CD8-positive, alpha-beta memory T cell (primary cell): Measurements from ENCODE around the gene NSMCE1. TPM values are rescaled to one million over a fixed set of nuclear protein-coding genes. Genes with fewer than 3 reads are reported as not detected.

Experiments used
- CTCF ChIA-PET: fragments of 350-600 bp; sonication (Branson Sonifier 250); formaldehyde crosslinking; loops from one replicate; lab custom pipeline; 2021; ENCODE audit warnings: antibody characterized with exemption; lab: Charles Lee
- POLR2A ChIA-PET: fragments of 350-600 bp; sonication (Branson Sonifier 250); formaldehyde crosslinking; loops from one replicate; lab custom pipeline; 2021; ENCODE audit warnings: antibody characterized with exemption; lab: Charles Lee
- DNase-seq, 5 donors: peaks; one replicate each; pipeline versions ENCODE4 v3.0.0 to v3.0.0-alpha.2; 2020 to 2022; ENCODE audit warnings: mixed read lengths in 1 of 5
- H3K27ac ChIP-seq: one replicate; pipeline ENCODE4 v1.7.0; 2013; ENCODE audit warnings: low read depth, mild to moderate bottlenecking, low read length, moderate library complexity
- H3K27me3 ChIP-seq: 2 replicates; pipeline ENCODE4 v1.7.0; 2013; ENCODE audit warnings: low read length, mild to moderate bottlenecking; ENCODE audit not compliant: insufficient read depth, poor library complexity, severe bottlenecking
- H3K36me3 ChIP-seq: 2 replicates; pipeline ENCODE4 v1.7.0; 2013; ENCODE audit warnings: mild to moderate bottlenecking, low read length, moderate library complexity; ENCODE audit not compliant: insufficient read depth
- H3K4me1 ChIP-seq: 2 replicates; pipeline ENCODE4 v1.7.0; 2013; ENCODE audit warnings: mild to moderate bottlenecking, low read length, moderate library complexity; ENCODE audit not compliant: insufficient read depth
- H3K4me3 ChIP-seq: 2 replicates; pipeline ENCODE4 v1.7.0; 2013; ENCODE audit warnings: mild to moderate bottlenecking, low read length
- H3K9me3 ChIP-seq: 2 replicates; pipeline ENCODE4 v1.7.0; 2013; ENCODE audit warnings: mild to moderate bottlenecking, low read length
- H3K27ac Mint-ChIP-seq, 8 donors: one replicate each; pipeline ENCODE4 v1.8.0; 2020 to 2021; ENCODE audit warnings: mixed read lengths in 8 of 8, mild to moderate bottlenecking in 6 of 8, inconsistent platforms in 3 of 8, moderate library complexity in 3 of 8
- H3K27me3 Mint-ChIP-seq, 2 donors: one replicate each; pipeline ENCODE4 v1.8.0; 2020 to 2021; ENCODE audit warnings: mixed read lengths in 2 of 2, mild to moderate bottlenecking in 1 of 2, moderate library complexity in 1 of 2
- H3K36me3 Mint-ChIP-seq, 3 donors: one replicate each; pipeline ENCODE4 v1.8.0; 2020 to 2021; ENCODE audit warnings: mixed read lengths in 3 of 3, inconsistent platforms in 1 of 3, mild to moderate bottlenecking in 1 of 3
- H3K4me1 Mint-ChIP-seq, 3 donors: one replicate each; pipeline ENCODE4 v1.8.0; 2020 to 2021; ENCODE audit warnings: mixed read lengths in 3 of 3, inconsistent platforms in 1 of 3, mild to moderate bottlenecking in 1 of 3
- H3K4me3 Mint-ChIP-seq, 7 donors: one replicate each; pipeline ENCODE4 v1.8.0; 2020 to 2021; ENCODE audit warnings: mixed read lengths in 7 of 7, mild to moderate bottlenecking in 6 of 7, moderate library complexity in 4 of 7, inconsistent platforms in 2 of 7
- H3K9me3 Mint-ChIP-seq, 5 donors: one replicate each; pipeline ENCODE4 v1.8.0; 2020 to 2022; ENCODE audit warnings: mixed read lengths in 5 of 5, mild to moderate bottlenecking in 3 of 5, moderate library complexity in 2 of 5, inconsistent platforms in 1 of 5
- polyA plus RNA-seq: library from polyadenylated mRNA; unstranded; fragments of 300-500 nt; fragmentation: Illumina TruSeq; gene quantifications from one replicate; pipeline ENCODE4 v1.2.3, GENCODE V29; 2021
- total RNA-seq, 2 experiments: library from RNA; stranded (reverse); gene quantifications; one replicate each; pipeline ENCODE4 v1.2.3, GENCODE V29; 2021

NSMCE1 gene
- total and polyA plus RNA-seq, 3 experiments from 2014 or later = 103 to 132 (median 114) TPM

GRCh38 chr16:27235055-27235937, 33.3 kb downstream of the NSMCE1 start:
- H3K27ac Mint-ChIP-seq = peak overlapping the region; percentile 97 to 100 (median 99)
- CTCF ChIA-PET = interaction anchor here (0.7 to 4.8 kb wide), 38 partner anchors 9 to 228 kb away, joined by 3 to 66 read pairs (median 8); partner anchors contain the start of genes IL21R and KDM8
- H3K9me3 Mint-ChIP-seq = no peaks in the 10 kb centered on the region
- DNase-seq = peak; percentile 85 to 97 (median 96)
- peaks cover 3 to 22% (median 4%) of the 10 kb centered on the region in 3 donors for H3K36me3 Mint-ChIP-seq
- no peaks in the 10 kb centered on the region for H3K27me3 ChIP-seq
- H3K4me3 Mint-ChIP-seq = peak overlapping the region; percentile 49 to 90 (median 81)
- peaks cover 0 to 4% of the 10 kb centered on the region in 2 donors for H3K27me3 Mint-ChIP-seq
- peak overlapping the region; percentile 83 for H3K27ac ChIP-seq
- H3K4me1 Mint-ChIP-seq = peaks cover 88 to 100% (median 95%) of the 10 kb centered on the region in 3 donors
- no peaks in the 10 kb centered on the region for H3K9me3 ChIP-seq
- H3K4me1 ChIP-seq = peaks cover 97% of the 10 kb centered on the region
- H3K4me3 ChIP-seq = peak overlapping the region; percentile 17
- POLR2A ChIA-PET = interaction anchor here (0.6 to 5.0 kb wide), 16 partner anchors 32 to 229 kb away, joined by 3 to 56 read pairs (median 4); partner anchors contain the start of genes IL21R, KDM8 and NSMCE1
- peaks cover 3% of the 10 kb centered on the region for H3K36me3 ChIP-seq

DNA sequence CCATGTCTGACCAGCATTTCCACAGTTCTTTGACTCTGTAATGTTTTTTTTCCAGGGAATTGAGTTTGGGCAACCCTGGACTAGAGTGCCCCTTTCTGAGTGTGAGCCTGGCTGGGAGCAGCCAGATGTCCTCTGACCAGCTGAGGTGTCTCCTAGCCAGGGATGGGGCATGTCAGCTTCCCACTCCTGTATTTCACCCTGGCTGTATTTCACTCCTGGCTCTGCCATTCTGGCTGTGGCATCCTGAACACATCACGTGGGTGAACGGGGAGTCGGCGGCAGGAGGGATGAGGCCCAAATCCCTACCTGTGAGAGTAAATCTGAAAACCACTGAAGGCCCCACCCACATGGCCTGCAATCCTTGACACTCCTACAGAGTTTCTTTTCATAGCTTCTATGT, 34.0 kb downstream of the NSMCE1 start:
- peak in 1 of 5 donors; percentile 42 for DNase-seq
- Mint-ChIP-seq H3K36me3 (peaks cover 3 to 21% (median 4%) of the 10 kb centered on the region in 3 donors), H3K27ac (peak overlapping the region; percentile 97 to 100 (median 99)), H3K27me3 (peaks cover 0 to 4% of the 10 kb centered on the region in 2 donors), H3K4me3 (peak overlapping the region; percentile 49 to 90 (median 81)), H3K9me3 (no peaks in the 10 kb centered on the region), H3K4me1 (peaks cover 85 to 100% (median 89%) of the 10 kb centered on the region in 3 donors)
- CTCF ChIA-PET = interaction anchor here (0.9 to 4.8 kb wide), 33 partner anchors 9 to 229 kb away, joined by 3 to 66 read pairs (median 8); partner anchors contain the start of genes IL21R and KDM8
- Histone ChIP-seq H3K4me3 (peak overlapping the region; percentile 17), H3K27me3 (no peaks in the 10 kb centered on the region), H3K27ac (peak overlapping the region; percentile 83), H3K4me1 (peaks cover 99% of the 10 kb centered on the region), H3K36me3 (peaks cover 3% of the 10 kb centered on the region), H3K9me3 (no peaks in the 10 kb centered on the region)
- POLR2A ChIA-PET = interaction anchor here (0.6 to 5.0 kb wide), 15 partner anchors 31 to 229 kb away, joined by 3 to 56 read pairs (median 4); partner anchors contain the start of genes IL21R, KDM8 and NSMCE1

GRCh38 chr16:27234171-27234570, 34.4 kb downstream of the NSMCE1 start:
- Mint-ChIP-seq H3K36me3 (peaks cover 3 to 21% (median 4%) of the 10 kb centered on the region in 3 donors), H3K4me1 (peaks cover 86 to 98% (median 87%) of the 10 kb centered on the region in 3 donors)
- CTCF ChIA-PET = interaction anchor here (0.9 to 4.8 kb wide), 30 partner anchors 9 to 229 kb away, joined by 3 to 66 read pairs (median 8); partner anchors contain the start of genes IL21R and KDM8

GRCh38 chr16:27233731-27234130, 34.8 kb downstream of the NSMCE1 start:
- H3K36me3 ChIP-seq = peaks cover 3% of the 10 kb centered on the region
- no peaks in the 10 kb centered on the region for H3K9me3 Mint-ChIP-seq
- peak overlapping the region in 6 of 7 donors; percentile 23 to 79 (median 60) for H3K4me3 Mint-ChIP-seq
- H3K4me3 ChIP-seq = peak overlapping the region; percentile 17
- POLR2A ChIA-PET = interaction anchor here (0.6 to 5.0 kb wide), 4 partner anchors 30 to 217 kb away, joined by 3 to 56 read pairs (median 12); partner anchors contain the start of gene KDM8
- peak in 1 of 5 donors; percentile 27 for DNase-seq
- peaks cover 95% of the 10 kb centered on the region for H3K4me1 ChIP-seq
- peak overlapping the region; percentile 97 to 100 (median 99) for H3K27ac Mint-ChIP-seq
- H3K27ac ChIP-seq = no peak overlapping the region
- peaks cover 3 to 22% (median 4%) of the 10 kb centered on the region in 3 donors for H3K36me3 Mint-ChIP-seq
- H3K4me1 Mint-ChIP-seq = peaks cover 83 to 98% (median 88%) of the 10 kb centered on the region in 3 donors
- CTCF ChIA-PET = interaction anchor here (1.0 to 4.8 kb wide), 20 partner anchors 8 to 229 kb away, joined by 3 to 66 read pairs (median 14); partner anchors contain the start of genes IL21R and KDM8
- H3K9me3 ChIP-seq = no peaks in the 10 kb centered on the region
- H3K27me3 Mint-ChIP-seq = peaks cover 0 to 4% of the 10 kb centered on the region in 2 donors
- H3K27me3 ChIP-seq = no peaks in the 10 kb centered on the region

More at GRCh38 chr16:27234171-27234570, 34.4 kb downstream of the NSMCE1 start:
- peak overlapping the region in 6 of 7 donors; percentile 13 to 79 (median 60) for H3K4me3 Mint-ChIP-seq
- no peaks in the 10 kb centered on the region for H3K9me3 ChIP-seq
- no peaks in the 10 kb centered on the region for H3K27me3 ChIP-seq
- peak overlapping the region; percentile 97 to 100 (median 99) for H3K27ac Mint-ChIP-seq
- H3K4me1 ChIP-seq = peaks cover 98% of the 10 kb centered on the region
- DNase-seq = peak in 1 of 5 donors; percentile 25
- POLR2A ChIA-PET = interaction anchor here (1.2 to 5.0 kb wide), 5 partner anchors 31 to 216 kb away, joined by 4 to 56 read pairs (median 16); partner anchors contain the start of genes IL21R, KDM8 and NSMCE1
- H3K36me3 ChIP-seq = peaks cover 3% of the 10 kb centered on the region
- peak overlapping the region; percentile 17 for H3K4me3 ChIP-seq
- H3K27me3 Mint-ChIP-seq = peaks cover 0 to 4% of the 10 kb centered on the region in 2 donors
- H3K27ac ChIP-seq = peak overlapping the region; percentile 83
- no peaks in the 10 kb centered on the region for H3K9me3 Mint-ChIP-seq

- Histone ChIP-seq H3K27ac (no peak overlapping the region), H3K4me3 (no peak overlapping the region), H3K4me1 (peaks cover 88% of the 10 kb centered on the region), H3K36me3 (peaks cover 3% of the 10 kb centered on the region), H3K9me3 (no peaks in the 10 kb centered on the region), H3K27me3 (no peaks in the 10 kb centered on the region)
- ChIA-PET POLR2A (interaction anchor here (0.6 kb wide), 1 partner anchor 60 kb away, joined by 3 read pairs; no protein-coding TSS in a partner anchor), CTCF (interaction anchor here (2.6 to 4.8 kb wide), 11 partner anchors 8 to 230 kb away, joined by 8 to 66 read pairs (median 23); no protein-coding TSS in a partner anchor)
- peak overlapping the region in 6 of 7 donors; percentile 19 to 80 (median 64) for H3K4me3 Mint-ChIP-seq
- peak in 1 of 5 donors; percentile 48 for DNase-seq
- H3K27me3 Mint-ChIP-seq = peaks cover 0 to 4% of the 10 kb centered on the region in 2 donors
- peak overlapping the region; percentile 97 to 100 (median 99) for H3K27ac Mint-ChIP-seq
- peaks cover 77 to 93% (median 81%) of the 10 kb centered on the region in 3 donors for H3K4me1 Mint-ChIP-seq
- H3K36me3 Mint-ChIP-seq = peaks cover 3 to 22% (median 4%) of the 10 kb centered on the region in 3 donors
- H3K9me3 Mint-ChIP-seq = no peaks in the 10 kb centered on the region
Measured at GRCh38 chr16:27232901-27233625, 35.5 kb downstream of the NSMCE1 start.

DNA sequence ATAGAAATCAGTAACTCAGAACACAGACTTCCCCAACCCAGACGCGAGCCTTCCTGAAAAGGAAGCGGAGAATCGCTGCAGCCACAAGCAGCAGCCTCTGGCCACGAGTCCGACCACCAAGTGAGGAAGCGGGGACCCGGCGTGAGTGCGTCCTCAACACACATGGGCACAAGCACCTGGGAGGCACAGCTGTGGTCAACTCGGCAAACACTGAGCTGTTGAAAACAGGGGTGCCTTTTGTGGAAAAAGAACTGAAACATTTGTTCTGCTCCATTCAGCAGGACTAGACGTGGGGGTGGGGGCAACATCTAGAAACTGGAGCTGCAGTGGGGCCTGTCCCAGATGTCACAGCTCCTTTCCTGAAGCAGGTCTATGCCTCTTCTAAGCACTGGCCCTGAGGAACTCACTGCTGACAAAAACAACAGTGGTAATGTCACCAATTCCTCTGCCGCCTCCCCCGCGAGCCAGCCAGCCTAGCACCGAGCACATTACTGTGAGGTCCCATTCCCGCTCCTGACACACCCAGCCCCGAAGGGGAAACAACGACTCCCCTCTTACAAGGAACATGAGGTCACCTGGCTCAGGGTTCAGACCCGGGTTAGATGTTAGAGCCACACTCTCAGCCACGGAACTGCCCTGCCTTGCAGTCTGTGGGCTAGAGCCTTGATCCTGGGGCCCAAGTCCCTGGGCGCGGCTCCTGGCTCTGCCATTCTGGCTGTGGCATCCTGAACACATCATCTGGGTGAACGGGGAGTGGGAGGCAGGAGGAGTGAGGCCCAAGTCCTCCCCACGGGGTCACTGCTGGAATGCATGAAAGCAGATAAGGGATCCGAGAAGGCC, 36.3 kb downstream of the NSMCE1 start:
- no peaks in the 10 kb centered on the region for H3K9me3 Mint-ChIP-seq
- ChIA-PET CTCF (interaction anchor here (0.7 to 4.5 kb wide), 9 partner anchors 29 to 221 kb away, joined by 3 to 47 read pairs (median 16); partner anchors contain the start of gene KDM8), POLR2A (interaction anchor here (0.6 to 0.9 kb wide), 3 partner anchors 84 to 231 kb away, joined by 3 read pairs; no protein-coding TSS in a partner anchor)
- H3K4me3 Mint-ChIP-seq = peak overlapping the region in 6 of 7 donors; percentile 29 to 80 (median 66)
- H3K4me1 Mint-ChIP-seq = peaks cover 69 to 86% (median 73%) of the 10 kb centered on the region in 3 donors
- H3K36me3 Mint-ChIP-seq = peaks cover 3 to 23% (median 4%) of the 10 kb centered on the region in 3 donors
- Histone ChIP-seq H3K9me3 (no peaks in the 10 kb centered on the region), H3K36me3 (peaks cover 3% of the 10 kb centered on the region), H3K27me3 (no peaks in the 10 kb centered on the region), H3K4me1 (peaks cover 80% of the 10 kb centered on the region), H3K27ac (peak overlapping the region; percentile 3), H3K4me3 (peak overlapping the region; percentile 38)
- H3K27me3 Mint-ChIP-seq = peaks cover 0 to 4% of the 10 kb centered on the region in 2 donors
- DNase-seq = peak in 2 of 5 donors; percentile 45 to 49
- peak overlapping the region; percentile 97 to 100 (median 98) for H3K27ac Mint-ChIP-seq
